ENCODE data around the gene CLEC4E.
"Not testable (repeated sequence)": the region's sequence is repeated elsewhere in the genome, so short reads cannot be mapped to it uniquely, and the experiment has no call there.

Gene CLEC4E

GRCh38 chr12:8540831-8541230 lies at the start of gene CLEC4E:
CLEC4E (minus strand) TSS chr12:8540905; CDS start chr12:8540797, 108 bp downstream.
- not testable (repeated sequence) for DNase-seq (ENCODE audit: low spot score)

- no peak for DNase-seq (ENCODE audit: low spot score)
These were observed 49.0 kb upstream of the CLEC4E start for GRCh38 chr12:8589679-8590078.

GRCh38 chr12:8584478-8584877 lies 43.8 kb upstream of the CLEC4E start:
- not testable (repeated sequence) for DNase-seq (ENCODE audit: low spot score)

GRCh38 chr12:8584004-8584403 lies 43.3 kb upstream of the CLEC4E start:
- DNase-seq (ENCODE audit: low spot score): no peak

GRCh38 chr12:8581098-8581784 lies 40.5 kb upstream of the CLEC4E start:
- DNase-seq (ENCODE audit: low spot score): no peak

GRCh38 chr12:8577879-8578278 lies 37.2 kb upstream of the CLEC4E start:
- no peak for DNase-seq (ENCODE audit: low spot score)

GRCh38 chr12:8572507-8572906 lies 31.8 kb upstream of the CLEC4E start:
- DNase-seq (ENCODE audit: low spot score): no peak

- no peak for DNase-seq (ENCODE audit: low spot score)
These were observed 25.8 kb upstream of the CLEC4E start for GRCh38 chr12:8566525-8566924.

- DNase-seq (ENCODE audit: low spot score): not testable (repeated sequence)
These were observed 25.3 kb upstream of the CLEC4E start for GRCh38 chr12:8566052-8566451.

GRCh38 chr12:8564656-8565055 lies 24.0 kb upstream of the CLEC4E start:
- DNase-seq (ENCODE audit: low spot score): no peak

GRCh38 chr12:8563356-8563755 lies 22.7 kb upstream of the CLEC4E start:
- no peak for DNase-seq (ENCODE audit: low spot score)

- no peak for DNase-seq (ENCODE audit: low spot score)
These were observed 21.6 kb upstream of the CLEC4E start for GRCh38 chr12:8562310-8562709.

GRCh38 chr12:8561011-8561410 lies 20.3 kb upstream of the CLEC4E start:
- DNase-seq (ENCODE audit: low spot score): no peak

GRCh38 chr12:8559676-8560075 lies 19.0 kb upstream of the CLEC4E start:
- no peak for DNase-seq (ENCODE audit: low spot score)

GRCh38 chr12:8556531-8557097 lies 15.9 kb upstream of the CLEC4E start:
- DNase-seq (ENCODE audit: low spot score): no peak

- DNase-seq (ENCODE audit: low spot score): no peak
These were observed 13.9 kb upstream of the CLEC4E start for GRCh38 chr12:8554451-8555195.

GRCh38 chr12:8553088-8553627 lies 12.5 kb upstream of the CLEC4E start:
- DNase-seq (ENCODE audit: low spot score): no peak

GRCh38 chr12:8549381-8549780 lies 8.7 kb upstream of the CLEC4E start:
- no peak for DNase-seq (ENCODE audit: low spot score)

GRCh38 chr12:8548192-8548591 lies 7.5 kb upstream of the CLEC4E start:
- DNase-seq (ENCODE audit: low spot score): no peak

GRCh38 chr12:8547645-8548044 lies 6.9 kb upstream of the CLEC4E start:
- DNase-seq (ENCODE audit: low spot score): no peak

- no peak for DNase-seq (ENCODE audit: low spot score)
These were observed 5.9 kb upstream of the CLEC4E start for GRCh38 chr12:8546591-8546990.

- peak; percentile 61 for DNase-seq (ENCODE audit: low spot score)
These were observed 3.6 kb upstream of the CLEC4E start for GRCh38 chr12:8544295-8544694.

- DNase-seq (ENCODE audit: low spot score): no peak
These were observed 857 bp upstream of the CLEC4E start for GRCh38 chr12:8541562-8541961.
